GM21825 (cell line): ENCODE results near the gene SMG5.
A peak's percentile ranks its signal among the peaks of the same experiment; 100 is the strongest.

Experiments used
- ATAC-seq: cut with Tn5 transposase; IDR thresholded peaks from one replicate; pipeline ENCODE4 v1.9.1; 2021; ENCODE audit warnings: mild to moderate bottlenecking, moderate library complexity; ENCODE audit not compliant: unreplicated experiment

The SMG5 gene

DNA sequence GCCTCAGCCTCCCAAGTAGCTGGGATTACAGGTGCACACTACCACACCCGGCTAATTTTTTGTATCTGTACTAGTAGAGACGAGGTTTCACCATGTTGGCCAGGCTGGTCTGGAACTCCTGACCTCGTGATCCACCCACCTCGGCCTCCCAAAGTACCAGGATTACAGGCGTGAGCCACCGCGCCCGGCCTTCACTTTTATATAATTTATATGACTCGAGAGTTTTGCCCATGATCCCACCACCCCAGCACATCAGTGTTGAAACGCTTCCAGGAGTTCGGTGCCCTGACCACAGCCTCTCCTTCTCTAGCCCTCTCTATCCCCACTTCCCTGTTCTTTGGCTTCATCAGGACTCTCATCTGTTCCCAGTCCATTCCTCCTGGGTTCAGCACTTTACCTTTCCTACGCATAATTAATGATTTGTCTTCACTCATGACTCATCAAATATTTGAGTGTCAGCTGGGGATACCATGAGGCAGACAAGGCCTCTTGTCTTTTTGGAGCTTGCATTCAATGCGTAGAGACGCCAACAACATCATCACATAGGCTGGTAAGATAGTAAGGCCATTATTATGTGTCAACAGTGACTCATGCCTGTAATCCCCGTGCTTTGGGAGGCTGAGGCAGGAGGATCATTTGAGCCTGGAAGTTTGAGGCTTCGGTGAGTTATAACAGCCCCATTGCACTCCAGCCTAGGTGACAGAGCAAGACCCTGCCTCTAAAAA lies 68.4 kb downstream of the SMG5 start:
- no peak for ATAC-seq

DNA sequence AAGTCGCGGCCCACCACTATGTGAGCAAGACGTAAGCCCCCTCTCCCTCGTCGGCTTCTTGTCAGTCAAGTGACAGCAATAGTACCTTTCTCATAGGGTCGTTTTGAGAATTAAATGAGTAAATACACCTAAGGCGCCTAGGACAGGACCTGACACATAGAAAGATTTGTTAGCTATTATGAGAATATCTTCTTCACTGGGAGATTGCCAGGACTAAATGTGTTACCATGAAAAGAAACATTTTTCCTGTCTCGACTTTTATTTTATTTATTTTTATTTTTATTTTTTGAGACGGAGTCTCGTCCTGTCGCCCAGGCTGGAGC lies 69.0 kb downstream of the SMG5 start:
- ATAC-seq, result no peak

DNA sequence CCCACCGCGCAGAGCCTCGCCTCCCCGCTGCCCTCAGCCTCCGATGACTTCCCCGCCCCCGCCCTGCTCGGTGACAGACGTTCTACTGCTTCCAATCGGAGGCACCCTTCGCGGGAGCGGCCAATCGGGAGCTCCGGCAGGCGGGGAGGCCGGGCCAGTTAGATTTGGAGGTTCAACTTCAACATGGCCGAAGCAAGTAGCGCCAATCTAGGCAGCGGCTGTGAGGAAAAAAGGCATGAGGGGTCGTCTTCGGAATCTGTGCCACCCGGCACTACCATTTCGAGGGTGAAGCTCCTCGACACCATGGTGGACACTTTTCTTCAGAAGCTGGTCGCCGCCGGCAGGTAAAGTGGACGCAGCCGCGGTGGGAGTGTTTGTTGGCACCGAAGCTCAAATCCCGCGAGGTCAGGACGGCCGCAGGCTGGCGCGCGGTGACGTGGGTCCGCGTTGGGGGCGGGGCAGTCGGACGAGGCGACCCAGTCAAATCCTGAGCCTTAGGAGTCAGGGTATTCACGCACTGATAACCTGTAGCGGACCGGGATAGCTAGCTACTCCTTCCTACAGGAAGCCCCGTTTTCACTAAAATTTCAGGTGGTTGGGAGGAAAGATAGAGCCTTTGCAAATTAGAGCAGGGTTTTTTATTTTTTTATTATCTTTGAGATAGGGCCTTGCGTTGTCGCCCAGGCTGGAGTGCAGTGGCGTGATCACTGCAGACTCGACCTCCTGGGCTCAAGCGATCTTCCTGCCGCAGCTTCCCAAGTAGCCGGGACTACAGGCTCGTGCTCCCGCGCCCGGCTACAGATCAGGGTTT lies 69.6 kb downstream of the SMG5 start, which contains the start of gene PMF1:
PMF1 (plus strand) TSS at position 175 of the 811 bp plus-strand sequence; CDS start at position 184, 9 bp downstream.
- peak; percentile 80 for ATAC-seq

DNA sequence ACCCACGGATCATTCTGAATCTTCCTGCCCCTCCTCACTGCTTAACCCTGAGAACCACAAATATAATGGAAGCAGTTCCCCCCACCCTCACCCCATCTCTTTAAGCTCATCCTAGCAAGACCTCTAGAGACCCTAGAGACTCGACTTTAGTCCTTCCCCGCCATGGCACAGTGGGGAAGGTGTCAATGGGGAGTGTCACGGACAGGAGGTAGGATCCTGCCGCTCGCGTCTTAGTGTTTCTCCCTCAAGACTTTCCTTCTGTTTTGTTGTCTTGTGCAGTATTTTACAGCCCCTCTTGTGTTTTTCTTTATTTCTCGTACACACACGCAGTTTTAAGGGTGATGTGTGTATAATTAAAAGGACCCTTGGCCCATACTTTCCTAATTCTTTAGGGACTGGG lies 70.5 kb downstream of the SMG5 start:
- ATAC-seq, result no peak

DNA sequence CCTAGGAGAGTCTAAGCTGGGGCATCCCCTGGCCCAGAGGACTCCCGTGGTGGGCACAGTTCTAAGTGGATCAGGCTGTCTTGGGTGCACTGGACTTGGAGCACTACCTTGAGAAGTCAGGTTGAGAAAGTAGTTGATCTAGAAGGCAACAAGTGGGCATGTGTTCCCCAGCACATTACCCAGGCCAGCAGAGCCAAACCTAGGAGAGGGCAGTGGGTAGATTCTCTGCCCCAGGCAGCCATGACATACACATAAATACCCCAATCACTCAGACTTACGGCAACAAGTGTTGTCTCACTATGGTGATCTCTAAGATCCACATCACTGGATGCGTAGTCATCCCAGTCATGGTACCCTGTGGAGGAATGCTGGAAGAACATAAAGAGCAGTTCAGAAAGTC lies 71.4 kb downstream of the SMG5 start:
- ATAC-seq, result no peak

DNA sequence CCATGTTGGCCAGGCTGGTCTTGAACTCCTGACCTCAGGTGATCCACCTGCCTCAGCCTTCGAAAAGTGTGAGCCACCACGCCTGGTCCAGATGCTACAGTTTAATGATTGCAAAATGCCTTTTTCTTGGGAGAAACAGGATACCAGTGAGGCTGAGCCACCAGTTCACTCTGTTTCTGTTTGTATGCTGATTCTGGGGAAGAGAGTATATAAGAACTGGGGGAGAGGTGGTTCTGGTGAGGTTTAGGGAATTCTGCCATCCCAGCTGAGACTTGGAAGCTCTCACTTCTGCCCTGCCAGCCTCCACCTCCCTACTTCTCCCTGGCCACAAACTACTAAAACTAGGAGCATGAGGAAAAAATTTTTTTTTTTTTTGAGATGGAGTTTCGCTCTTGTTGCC lies 77.9 kb downstream of the SMG5 start:
- no peak for ATAC-seq

DNA sequence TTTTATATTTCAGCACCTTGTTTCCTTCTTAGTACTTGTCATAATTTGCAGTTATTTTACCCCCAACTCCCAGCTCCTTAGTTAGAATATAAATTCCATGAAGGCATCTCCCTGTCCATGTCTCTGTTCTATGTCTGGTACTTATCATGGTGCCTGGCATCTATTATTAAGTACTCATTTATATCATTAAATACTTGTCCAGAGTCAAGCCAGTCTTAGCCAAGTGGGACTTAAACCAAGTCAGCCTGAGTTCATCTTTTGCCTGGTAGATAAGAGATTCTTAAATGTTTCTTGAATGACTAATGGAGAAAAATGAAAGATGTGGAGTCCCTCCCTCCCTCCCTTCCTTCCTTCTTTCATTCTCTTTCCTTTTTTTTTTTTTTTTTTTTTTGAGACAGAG lies 79.3 kb downstream of the SMG5 start:
- no peak for ATAC-seq

DNA sequence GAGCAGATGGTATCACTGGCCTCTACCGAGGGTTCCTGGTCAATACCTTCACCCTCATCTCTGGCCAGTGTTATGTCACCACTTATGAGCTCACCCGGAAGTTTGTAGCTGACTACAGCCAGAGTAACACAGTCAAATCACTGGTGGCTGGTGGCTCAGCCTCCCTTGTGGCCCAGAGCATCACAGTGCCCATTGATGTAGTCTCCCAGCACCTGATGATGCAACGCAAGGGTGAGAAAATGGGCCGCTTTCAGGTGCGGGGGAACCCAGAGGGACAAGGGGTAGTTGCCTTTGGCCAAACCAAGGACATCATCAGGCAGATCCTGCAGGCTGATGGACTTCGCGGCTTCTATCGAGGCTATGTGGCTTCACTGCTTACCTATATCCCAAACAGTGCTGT lies 82.6 kb downstream of the SMG5 start:
- ATAC-seq, result no peak
